EH (cell line): Measurements from ENCODE around the gene SUSD2.
"Not testable (repeated sequence)": the region's sequence is repeated elsewhere in the genome, so short reads cannot be mapped to it uniquely, and the experiment has no call there.

Source experiments
- DNase-seq: peaks from one replicate; pipeline ENCODE4 v3.0.0-alpha.2; 2015; ENCODE audit warnings: low read depth

SUSD2 gene

DNA sequence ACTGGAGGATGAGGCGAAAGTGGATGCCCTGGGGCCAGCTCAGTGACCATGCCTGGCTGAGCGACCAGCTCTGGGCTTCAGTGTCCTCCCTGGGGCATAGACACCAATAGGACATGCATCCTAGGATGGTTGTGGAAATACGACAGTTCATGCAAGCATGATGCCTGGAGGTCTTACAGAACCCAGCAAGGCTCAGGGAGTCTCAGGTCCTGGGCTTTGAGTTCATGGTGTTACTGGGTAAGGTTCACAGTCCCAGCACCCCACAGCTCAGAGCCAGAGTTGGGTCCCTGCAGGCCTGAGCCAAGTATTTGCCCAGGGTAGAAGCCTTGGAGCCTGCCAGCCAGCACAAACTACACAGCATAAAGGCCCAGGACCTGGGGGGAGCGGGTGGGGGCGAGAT, 4.2 kb upstream of the SUSD2 start:
- no peak for DNase-seq

DNA sequence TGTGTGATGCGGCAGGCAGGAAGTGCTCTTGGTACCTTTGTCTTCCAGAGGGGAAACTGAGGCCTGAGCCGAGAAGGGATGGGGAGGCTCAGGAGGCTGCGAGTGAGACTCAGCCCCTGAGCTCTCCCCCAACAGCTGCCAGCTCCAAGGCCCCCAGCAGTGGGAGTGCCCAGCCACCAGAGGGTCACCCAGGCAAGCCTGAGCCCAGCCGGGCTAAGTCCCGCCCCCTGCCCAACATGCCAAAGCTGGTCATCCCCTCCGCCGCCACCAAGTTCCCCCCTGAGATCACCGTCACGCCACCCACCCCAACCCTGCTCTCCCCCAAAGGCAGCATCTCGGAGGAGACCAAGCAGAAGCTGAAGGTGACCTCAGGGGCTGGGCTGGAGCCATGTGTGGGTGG, 3.8 kb upstream of the SUSD2 start:
- DNase-seq = no peak

DNA sequence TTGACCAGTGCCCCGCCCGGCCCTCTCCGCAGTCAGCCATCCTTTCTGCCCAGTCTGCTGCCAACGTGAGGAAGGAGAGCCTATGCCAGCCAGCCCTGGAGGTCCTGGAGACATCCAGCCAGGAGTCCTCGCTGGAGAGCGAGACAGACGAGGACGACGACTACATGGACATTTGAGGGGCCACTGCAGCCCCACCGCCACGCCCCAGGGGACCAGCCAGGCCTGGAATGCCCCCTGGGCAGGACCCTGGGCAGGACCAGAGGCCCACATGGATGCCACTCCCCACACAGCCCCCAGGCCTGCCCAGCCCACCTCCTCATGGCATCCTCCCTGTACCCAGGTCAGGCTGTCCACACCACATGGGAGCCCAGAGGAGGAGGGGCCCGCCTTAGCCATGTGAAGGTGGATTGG, 3.3 kb upstream of the SUSD2 start:
- no peak for DNase-seq

GRCh38 chr22:24178502-24179440, 2.5 kb upstream of the SUSD2 start:
- DNase-seq = no peak

DNA sequence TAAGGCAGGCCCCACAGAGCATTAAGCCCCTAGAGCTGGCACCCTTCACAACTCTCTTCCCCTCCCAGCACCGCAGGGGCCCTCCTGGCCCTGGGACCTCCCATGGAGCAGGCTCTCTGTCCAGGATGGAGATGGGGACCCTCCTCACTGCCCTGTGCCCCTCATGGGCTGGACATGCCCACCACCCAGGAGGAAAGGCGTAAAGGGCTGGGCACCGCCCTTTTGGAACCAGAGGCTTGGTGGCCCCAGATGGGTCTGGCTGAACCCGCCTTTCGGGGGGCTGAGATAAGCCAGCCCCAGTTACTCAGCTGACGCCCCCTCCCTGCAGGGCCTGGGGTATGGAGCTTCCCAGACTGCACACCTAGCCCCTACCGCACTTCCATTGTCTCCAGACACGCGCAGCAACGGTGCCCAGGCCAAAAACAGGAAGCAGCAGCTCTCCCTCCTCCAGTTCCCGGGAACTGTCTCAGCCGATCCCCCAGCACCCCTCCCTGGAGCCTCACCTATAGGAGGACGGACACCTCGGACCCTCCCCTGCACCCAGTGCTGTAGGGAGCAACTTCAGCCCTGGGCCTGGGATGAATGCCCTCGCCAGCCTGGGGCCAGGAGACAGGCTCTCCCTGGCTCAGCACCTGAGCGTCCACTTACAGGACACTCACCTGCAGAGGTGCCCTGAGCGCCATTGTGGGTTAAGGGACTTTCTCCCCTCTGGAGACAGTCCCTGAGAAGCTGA, 1.6 kb upstream of the SUSD2 start:
- DNase-seq = no peak

DNA sequence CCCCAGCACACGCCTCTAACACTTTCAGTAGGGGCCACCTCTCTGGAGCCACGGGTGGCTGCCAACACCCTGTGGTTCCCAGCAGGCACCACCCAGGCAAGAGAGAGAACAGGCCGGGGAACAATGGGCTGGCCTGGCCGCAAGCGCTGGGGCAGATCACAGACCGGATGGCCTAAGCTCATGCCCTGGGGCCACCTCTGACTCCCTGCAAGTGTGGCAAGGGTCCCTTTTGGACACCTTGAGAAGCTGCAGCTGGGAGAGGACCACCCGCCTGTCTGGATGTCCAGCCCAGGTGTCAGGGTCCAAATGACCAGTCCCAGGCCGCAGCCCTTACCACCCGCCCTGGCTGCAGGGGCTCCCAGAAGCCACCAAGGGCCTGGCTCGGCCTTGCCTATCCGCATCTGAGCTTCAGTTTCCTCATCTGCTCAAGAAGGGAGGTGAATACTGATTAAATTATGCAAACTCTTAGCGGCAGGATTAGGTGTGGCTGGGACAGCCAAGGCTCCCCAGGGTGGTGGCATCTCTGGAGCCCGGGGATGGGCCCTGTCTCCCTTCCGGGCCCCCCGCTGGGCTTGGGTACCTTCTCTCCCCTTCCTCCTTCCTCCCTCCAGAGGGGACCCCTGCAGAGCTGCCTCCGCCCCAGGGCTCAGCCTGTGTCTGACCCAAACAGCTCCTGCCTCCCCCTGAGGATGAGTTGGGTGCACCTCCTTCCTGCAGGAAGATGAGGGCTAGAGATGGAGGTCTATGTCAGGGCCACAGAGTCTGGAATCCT, 785 bp upstream of the SUSD2 start:
- no peak for DNase-seq

DNA sequence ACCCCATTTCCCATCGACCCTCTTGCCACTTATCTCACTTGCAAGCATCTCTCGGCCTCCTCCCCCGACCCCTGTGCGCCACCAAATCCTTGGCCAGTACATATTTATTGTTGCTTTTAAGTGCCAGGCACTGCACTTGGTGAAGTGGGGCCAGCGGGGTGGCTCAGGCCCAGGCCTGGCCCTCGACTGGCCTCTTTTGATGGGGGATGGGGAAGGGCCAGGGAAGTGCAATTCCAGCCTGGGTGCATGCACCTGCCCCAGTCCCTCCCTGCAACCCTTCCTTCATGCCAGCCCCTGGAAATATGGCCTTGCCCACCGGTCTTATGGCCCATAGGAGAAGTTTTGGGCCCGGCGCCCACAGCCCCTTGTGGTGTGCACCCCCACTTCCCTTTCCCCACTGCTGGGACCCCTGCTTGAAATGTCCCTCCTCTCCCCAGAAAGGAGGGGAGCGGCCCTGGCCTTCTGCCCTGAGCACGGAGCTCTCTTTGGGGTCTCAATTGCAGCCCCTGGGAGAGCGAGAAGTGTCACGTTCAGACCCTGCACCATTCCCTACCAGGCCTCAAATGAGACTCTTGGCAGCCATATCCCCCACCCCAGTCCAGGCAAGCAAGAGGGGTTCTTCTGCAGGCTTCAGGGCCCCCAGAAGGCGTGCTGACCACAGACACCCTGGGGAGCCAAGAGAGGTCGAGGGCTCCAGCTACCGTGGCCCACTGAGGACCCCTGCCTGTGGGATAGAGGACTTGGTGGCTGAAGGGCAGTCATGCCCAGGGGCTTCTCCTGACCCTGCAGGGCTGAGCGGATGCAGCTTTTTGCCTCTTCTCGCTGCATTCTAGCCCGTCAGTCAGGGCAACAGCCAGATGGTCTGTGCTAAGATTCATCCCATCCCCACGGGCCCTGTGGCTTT, 961 bp downstream of the SUSD2 start:
- DNase-seq = peak; percentile 21

GRCh38 chr22:24182900-24183246, 1.6 kb downstream of the SUSD2 start:
- not testable (repeated sequence) for DNase-seq

GRCh38 chr22:24183321-24184031, 2.2 kb downstream of the SUSD2 start:
- no peak for DNase-seq

DNA sequence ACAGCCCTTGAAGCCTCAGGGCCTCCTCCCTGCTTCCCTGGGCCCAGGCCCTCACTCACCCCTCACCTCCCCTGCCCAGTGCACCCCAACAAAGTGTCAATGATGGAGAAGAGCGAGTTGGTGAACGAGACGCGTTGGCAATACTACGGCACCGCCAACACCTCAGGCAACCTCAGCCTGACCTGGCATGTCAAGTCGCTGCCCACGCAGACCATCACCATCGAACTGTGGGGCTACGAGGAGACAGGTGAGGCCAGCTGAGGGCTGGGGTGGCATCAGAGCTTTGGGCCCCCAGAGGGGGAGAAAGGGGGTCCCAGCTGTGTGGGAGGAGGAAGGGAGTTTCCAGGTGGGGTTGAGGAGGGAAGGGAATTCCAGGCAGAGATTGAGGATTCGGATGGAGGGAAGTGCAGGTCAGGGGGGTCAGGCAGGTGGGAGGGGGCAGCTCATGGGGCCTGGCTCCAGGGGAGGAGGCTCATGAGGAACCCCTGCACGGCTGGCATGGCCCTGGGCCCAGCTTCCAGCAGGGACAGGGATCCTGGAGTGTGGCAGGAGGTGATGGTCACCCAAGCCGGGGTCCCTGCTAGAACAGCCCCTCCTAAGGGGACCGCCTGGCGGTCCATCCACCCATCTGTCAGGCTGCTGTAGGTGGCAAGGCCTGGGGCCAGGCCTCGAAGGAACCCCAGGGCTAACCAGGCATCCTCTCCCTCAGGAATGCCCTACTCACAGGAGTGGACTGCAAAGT, 2.9 kb downstream of the SUSD2 start:
- DNase-seq = no peak

DNA sequence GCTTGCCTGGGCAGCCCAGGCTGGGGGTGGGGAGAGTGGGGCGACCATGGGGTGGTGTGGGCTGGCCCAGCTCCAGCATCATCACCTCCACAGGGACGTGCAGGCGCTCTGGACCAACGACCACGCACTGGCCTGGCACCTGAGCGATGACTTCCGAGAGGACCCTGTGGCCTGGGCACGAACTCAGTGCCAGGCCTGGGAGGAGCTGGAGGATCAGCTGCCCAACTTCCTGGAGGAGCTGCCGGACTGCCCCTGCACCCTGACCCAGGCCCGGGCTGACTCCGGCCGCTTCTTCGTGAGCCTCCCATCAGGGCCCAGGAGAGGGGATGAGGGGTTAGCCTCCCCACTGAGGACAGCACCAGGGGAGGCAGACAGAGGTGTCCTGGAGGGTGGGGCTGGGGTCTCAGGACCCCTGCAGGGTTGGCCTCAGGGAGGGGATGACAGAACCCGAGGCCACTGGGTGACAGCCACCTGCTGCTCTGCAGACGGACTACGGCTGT, 3.8 kb downstream of the SUSD2 start:
- no peak for DNase-seq

GRCh38 chr22:24185501-24186351, 4.4 kb downstream of the SUSD2 start:
- DNase-seq = no peak

DNA sequence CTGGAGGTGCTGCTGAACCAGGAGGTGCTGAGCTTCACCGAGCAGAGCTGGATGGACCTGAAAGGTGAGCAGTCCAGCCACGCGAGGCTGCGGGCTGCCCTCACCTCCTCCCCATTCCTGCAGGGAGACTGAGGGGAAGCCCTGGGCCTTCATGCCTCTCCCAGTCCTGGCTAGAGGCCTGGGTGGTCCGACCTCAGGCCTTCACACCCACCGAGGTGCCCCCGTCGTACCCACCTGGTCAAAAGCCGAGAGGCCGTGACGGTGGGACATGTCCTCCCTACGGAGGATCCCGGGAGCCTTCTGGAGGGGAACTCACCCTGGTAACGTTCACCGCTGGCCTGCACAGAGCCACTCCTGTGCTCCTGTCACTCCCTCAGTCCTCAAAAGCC, 5.1 kb downstream of the SUSD2 start:
- DNase-seq = no peak

GRCh38 chr22:24186892-24187670, 5.8 kb downstream of the SUSD2 start:
- no peak for DNase-seq

- DNase-seq = no peak
Observed at GRCh38 chr22:24187731-24188644, 6.7 kb downstream of the SUSD2 start.

DNA sequence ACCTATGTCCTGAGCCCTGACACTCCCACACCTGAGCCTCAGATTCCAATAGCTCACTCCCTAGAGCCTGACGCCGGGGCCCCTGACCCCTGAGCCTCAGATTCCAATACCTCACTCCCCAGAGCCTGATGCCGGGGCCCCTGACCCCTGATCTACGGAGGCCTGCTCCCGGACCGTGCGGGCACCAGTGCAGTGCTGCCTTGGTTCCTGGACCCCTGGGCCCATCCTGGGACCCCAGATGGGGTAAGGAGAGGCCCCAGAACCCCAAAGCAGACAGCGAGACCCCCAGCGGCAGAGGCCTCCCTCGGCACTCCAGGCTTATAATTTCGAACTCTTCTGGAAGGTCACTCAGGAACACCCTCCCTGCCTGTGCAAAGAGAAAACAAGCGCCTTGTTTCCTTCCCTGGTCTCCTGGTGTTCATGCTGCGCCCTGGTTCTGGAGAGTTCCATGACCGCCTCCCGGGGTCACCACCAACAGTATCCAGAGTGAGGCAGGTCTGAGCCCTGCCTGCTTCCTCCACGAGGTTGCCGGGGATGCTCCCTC, 7.5 kb downstream of the SUSD2 start:
- no peak for DNase-seq
